ENCODE data around the gene RCE1.
"Not testable (repeated sequence)": the region's sequence is repeated elsewhere in the genome, so short reads cannot be mapped to it uniquely, and the experiment has no call there.

The RCE1 gene

DNA sequence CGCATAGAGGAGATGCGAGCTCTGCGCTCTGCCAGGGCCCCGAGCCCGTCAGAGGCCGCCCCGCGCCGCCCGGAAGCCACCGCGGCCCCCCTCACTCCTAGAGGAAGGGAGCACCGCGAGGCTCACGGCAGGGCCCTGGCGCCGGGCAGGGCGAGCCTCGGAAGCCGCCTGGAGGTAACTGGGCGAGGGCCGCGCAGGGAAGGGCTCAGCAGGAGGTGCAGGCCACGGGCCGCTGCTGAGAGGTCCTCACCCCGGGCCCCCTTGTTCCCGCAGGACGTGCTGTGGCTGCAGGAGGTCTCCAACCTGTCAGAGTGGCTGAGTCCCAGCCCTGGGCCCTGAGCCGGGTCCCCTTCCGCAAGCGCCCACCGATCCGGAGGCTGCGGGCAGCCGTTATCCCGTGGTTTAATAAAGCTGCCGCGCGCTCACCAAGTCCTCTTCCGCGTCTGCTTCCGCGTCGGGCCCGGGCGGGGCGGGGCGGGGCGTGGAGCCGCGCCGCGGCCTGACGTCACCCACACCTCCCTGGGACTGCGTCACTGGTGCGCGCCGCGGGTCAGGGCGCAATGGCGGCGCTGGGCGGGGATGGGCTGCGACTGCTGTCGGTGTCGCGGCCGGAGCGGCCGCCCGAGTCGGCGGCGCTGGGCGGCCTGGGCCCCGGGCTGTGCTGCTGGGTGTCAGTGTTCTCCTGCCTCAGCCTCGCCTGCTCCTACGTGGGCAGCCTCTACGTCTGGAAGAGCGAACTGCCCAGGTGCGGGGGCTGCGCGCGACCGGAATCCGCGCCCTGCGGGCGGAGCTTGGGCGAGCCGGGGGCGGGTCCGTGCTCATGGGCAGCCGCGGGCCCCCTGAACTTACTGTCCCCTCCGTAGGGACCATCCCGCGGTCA, at the start of gene RCE1:
RCE1 (plus strand) TSS at position 546 of the 880 bp plus-strand sequence; CDS start at position 561, 15 bp downstream.
- DNase-seq, result peak; percentile 92

GRCh38 chr11:66799815-66800214, 43.4 kb upstream of the RCE1 start:
- DNase-seq, result not testable (repeated sequence)

- DNase-seq, result no peak
These were observed 42.4 kb upstream of the RCE1 start for GRCh38 chr11:66800720-66801428.

DNA sequence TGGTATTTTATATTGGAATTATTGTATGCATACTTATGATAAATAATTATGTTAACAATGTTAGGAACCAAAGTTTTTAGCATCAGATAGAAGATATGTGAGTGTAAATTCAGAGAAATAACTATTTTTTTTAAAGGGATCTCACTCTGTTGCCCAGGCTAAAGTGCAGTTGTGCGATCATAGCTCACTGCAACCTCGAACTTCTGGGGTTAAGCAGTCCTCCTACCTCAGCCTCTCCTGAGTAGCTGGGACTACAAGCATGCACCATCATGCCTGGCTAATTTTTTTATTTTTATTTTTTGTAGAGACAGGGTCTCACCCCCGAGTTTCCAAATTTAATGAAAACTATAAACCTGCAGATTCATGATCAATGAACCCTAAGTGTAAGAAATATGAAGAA, 33.6 kb upstream of the RCE1 start:
- no peak for DNase-seq

DNA sequence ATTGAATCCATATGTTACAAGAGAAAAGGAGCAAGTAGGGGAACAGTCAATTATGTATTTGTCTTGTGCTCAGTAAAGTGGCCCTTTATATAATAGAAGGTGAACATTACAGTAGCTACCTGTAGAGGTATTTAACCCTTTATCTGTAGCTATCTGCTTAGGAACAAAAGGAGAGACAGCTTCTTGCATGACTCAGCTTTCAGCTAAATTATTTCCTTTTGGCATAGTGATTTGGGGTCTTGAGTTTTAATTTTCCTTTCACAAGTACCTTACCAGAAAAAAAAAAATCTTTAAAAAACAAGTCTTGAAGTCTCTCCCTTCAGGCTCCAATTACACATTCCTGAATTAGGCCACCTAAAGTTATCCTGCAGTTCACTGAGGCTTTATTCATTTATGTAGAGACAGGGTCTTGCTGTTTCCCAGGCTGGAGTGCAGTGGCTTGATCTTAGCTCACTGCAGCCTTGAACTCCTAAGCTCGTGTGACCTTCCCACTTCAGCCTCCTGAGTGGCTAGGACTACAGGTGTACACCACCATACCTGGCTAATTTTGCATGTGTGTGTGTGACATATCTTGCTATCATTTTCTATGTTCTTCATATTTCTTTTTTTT, 32.6 kb upstream of the RCE1 start:
- no peak for DNase-seq

DNA sequence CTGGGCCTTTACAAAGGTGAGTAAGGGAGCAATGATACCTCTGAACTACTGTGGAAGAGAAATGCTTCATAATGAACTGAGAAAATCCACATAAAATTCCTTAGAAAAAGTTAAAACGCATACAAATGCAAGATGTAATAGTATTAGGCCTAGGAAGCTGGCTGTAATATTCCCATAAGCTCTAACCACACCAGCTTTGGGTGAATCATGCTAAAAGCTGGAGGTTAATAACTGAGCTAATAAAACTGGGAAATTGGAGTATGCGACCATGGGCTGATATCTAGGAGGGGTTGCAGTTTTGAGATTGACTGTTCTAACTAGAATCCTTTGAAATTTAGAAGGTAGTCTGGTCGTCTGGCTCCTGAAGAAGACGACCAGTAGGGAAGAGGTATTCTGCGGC, 28.6 kb upstream of the RCE1 start:
- DNase-seq, result no peak

GRCh38 chr11:66815646-66816045, 27.6 kb upstream of the RCE1 start:
- no peak for DNase-seq

DNA sequence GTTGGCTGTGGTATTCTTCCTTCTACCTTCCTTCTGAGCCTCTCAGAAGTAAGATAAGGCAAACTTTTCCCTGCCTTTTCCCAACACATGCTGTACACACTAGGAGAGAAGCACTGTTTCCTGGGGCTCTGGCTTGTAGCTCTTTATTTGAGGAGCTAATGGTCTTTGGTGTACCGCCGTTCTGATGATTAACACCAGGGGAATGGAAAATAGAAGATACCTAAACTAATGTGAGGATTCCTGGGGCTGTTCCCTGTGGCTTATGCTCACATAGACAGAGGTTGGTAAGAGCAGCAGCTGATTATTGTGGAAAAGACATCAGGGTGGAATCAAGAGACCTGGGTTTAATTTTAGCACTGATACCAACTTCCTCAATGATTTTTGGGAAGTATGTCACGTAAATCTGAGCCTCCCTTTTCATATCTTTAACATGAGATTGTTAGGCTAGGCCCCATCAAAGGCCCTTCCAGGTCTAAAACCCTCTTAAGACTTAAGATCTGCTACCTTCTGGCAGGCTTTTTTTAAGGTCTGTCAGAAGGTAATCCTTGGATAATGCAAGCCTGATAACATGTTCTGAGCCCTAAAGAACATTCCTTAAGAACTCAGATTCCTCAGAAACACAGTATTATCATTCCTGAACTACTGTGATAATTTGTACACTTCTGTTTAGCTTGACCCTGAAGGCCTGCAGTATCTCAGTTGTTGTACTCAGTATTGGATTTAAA, 24.8 kb upstream of the RCE1 start:
- DNase-seq, result no peak

- DNase-seq, result no peak
These were observed 22.9 kb upstream of the RCE1 start for GRCh38 chr11:66820381-66820780.

- DNase-seq, result no peak
These were observed 22.3 kb upstream of the RCE1 start for GRCh38 chr11:66820901-66821300.

DNA sequence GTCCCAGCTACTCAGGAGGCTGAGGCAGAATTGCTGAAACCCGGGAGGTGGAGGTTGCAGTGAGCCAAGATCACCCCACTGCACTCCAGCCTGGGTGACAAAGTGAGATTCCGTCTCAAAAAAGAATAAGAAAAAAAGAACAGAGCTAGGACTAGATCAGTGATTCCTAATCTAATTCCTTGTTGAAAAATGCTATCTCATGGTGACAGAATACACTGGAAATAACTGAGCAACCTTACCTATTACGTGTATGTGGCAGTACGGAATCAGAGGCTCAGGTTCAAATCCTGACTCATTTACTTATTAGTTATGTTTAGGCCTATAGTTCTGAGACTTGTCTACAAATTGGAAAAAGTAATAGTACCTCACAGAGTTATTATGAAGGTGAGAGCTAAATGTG, 19.5 kb upstream of the RCE1 start:
- no peak for DNase-seq

- not testable (repeated sequence) for DNase-seq
These were observed 18.7 kb upstream of the RCE1 start for GRCh38 chr11:66824573-66824972.

- no peak for DNase-seq
These were observed 8.7 kb upstream of the RCE1 start for GRCh38 chr11:66834539-66834845.

DNA sequence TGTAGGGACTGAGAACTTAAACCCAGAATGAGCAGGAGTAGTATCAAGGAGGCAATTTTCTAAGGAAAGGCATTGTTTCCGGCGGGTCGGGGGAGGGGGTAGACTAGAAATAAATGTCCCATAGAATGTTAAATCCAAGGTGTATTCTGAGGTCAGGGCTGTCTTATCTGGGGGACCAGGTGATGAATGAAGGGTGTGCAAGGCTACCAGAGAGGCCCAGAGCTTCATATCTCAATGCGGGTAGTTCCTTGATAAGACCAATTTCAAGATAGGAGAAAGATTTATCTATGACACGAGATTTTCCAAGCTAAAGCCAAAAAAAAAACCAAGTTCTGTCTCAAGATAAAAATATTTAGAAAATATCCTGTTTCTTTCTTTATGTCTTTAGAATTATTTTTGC, 8.3 kb upstream of the RCE1 start:
- no peak for DNase-seq

DNA sequence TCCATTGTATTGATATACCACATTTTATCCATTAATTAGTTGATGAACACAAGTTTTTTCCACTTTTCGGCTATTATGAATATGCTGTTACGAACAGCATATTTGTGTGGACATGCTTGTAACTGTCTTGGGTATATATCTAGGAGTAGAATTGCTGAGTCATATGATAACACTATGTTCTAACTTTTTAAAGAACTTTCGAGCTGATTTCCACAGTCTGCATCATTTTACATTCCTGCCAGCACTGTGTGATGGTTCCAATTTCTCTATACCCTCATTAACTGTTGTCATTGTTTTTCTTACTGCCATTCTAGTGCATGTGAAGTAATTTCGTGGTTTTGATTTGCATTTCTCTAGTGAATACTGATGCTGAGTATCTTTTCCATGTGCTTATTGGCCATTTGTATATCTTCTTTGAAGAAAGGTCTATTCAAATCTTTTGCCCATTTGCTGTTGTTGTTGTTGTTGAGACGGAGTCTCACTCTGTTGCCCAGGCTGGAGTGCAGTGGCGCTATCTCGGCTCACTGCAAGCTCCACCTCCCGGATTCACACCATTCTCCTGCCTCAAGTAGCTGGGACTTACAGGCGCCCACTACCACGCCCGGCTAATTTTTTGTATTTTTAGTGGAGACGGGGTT, 7.4 kb upstream of the RCE1 start:
- no peak for DNase-seq

- DNase-seq, result no peak
These were observed 2.7 kb upstream of the RCE1 start for GRCh38 chr11:66840317-66841091.

- DNase-seq, result no peak
These were observed 1.4 kb upstream of the RCE1 start for GRCh38 chr11:66841861-66842260.

DNA sequence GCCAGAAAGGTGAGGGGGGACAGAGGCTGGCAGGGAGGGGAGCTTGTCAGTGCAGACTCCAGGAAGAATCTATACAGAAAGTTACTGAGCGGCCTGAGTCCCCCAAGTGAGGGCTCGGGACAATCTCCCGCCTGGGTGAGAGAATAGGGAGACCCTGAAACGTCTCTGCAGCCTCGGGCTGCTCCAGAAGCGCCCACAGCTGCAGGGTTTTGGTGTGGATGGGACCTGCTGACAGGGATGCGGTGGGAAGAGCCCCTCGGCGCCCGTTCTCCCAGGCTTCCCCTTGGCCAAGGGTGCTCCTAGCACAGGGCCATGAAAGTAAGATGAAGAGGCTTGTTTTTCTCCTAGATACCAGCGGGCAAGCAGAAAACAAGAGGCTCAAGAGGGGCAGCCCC, 743 bp upstream of the RCE1 start:
- DNase-seq, result no peak

GRCh38 chr11:66843776-66844495, 695 bp downstream of the RCE1 start:
- no peak for DNase-seq

- no peak for DNase-seq
These were observed 1.4 kb downstream of the RCE1 start for GRCh38 chr11:66844496-66845142.
